ENCODE results near the gene OAS1. TPM values are rescaled to one million over a fixed set of nuclear protein-coding genes. Genes with fewer than 3 reads are reported as not detected.

Gene OAS1
- total RNA-seq (2022) (1.3 and 1.5 TPM in 2 replicates), Bru-seq, nascent RNA (percentile 25 among the genes with signal in this experiment), BruChase-seq, experiment 1, labeled RNA remaining after a 6-hour chase (percentile 26 among the genes with signal in this experiment), BruChase-seq, experiment 2, labeled RNA remaining after a 2-hour chase (percentile 25 among the genes with signal in this experiment)
- long read RNA-seq, transcript OAS1-201 (6 exons, 1,816 nt) = major isoform, 6 of 11 reads
- long read RNA-seq, partial matches to known transcripts = 0 of 11 reads
- long read RNA-seq, other reads (novel, unspliced or antisense) = 2 of 11 reads

DNA sequence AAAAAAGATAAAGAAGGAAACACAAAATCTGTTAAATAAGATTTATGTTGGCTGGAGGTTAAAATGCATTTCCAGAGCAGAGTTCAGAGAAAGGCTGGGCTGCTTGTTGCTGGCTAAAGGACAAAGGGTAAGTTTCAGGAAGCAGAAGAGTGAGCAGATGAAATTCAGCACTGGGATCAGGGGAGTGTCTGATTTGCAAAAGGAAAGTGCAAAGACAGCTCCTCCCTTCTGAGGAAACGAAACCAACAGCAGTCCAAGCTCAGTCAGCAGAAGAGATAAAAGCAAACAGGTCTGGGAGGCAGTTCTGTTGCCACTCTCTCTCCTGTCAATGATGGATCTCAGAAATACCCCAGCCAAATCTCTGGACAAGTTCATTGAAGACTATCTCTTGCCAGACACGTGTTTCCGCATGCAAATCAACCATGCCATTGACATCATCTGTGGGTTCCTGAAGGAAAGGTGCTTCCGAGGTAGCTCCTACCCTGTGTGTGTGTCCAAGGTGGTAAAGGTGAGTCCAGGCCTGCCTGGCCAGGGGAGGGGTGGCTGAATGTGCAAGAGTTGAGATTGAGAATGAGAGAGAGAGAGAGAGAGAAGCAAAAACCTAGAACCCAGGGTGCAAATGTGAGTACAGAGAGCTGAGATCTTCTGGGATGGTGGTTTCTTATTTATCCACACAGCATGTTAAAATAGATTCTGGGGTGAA lies at the start of gene OAS1:
OAS1 (plus strand) TSS at position 251 of the 703 bp plus-strand sequence; CDS start at position 329, 78 bp downstream.
- H3K27ac Mint-ChIP-seq (ENCODE audit: low read depth, unreplicated experiment) = peak within 1 kb of the TSS; percentile 72

DNA sequence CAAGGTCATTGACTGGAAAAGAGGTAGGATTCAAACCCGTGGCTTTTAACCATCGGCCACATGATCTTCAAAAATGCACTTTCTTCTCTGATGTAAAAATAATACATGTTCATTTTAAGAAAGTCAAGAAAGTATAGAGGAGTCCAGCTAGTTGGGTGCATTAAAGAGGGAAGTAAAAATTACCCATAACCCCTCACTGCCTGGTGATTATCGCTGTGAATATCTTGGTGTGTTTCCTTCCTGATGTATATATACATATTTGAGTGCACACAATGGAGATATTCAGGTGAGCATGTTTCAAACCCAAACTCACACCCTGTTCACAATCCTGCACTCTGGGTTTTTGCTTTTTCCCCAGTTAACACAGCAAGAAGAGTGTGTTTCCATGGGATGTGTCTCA lies 47.5 kb upstream of the OAS1 start:
- no peak for DNase-seq (ENCODE audit: unreplicated experiment)
- Mint-ChIP-seq H3K36me3 (ENCODE audit: insufficient read depth, unreplicated experiment) (no peaks in the 10 kb centered on the region), H3K4me3 (ENCODE audit: unreplicated experiment) (no peak overlapping the region), H3K27ac (ENCODE audit: low read depth, unreplicated experiment) (no peak overlapping the region), H3K9me3 (ENCODE audit: unreplicated experiment) (no peaks in the 10 kb centered on the region), H3K27me3 (ENCODE audit: insufficient read depth, unreplicated experiment) (peaks cover 70% of the 10 kb centered on the region), H3K4me1 (ENCODE audit: insufficient read depth, unreplicated experiment) (no peaks in the 10 kb centered on the region)
- CTCF ChIA-PET = no interaction called here
- no TSS peak for BruUV-seq (replicated peaks)
- TF ChIP-seq, protein P1, sequence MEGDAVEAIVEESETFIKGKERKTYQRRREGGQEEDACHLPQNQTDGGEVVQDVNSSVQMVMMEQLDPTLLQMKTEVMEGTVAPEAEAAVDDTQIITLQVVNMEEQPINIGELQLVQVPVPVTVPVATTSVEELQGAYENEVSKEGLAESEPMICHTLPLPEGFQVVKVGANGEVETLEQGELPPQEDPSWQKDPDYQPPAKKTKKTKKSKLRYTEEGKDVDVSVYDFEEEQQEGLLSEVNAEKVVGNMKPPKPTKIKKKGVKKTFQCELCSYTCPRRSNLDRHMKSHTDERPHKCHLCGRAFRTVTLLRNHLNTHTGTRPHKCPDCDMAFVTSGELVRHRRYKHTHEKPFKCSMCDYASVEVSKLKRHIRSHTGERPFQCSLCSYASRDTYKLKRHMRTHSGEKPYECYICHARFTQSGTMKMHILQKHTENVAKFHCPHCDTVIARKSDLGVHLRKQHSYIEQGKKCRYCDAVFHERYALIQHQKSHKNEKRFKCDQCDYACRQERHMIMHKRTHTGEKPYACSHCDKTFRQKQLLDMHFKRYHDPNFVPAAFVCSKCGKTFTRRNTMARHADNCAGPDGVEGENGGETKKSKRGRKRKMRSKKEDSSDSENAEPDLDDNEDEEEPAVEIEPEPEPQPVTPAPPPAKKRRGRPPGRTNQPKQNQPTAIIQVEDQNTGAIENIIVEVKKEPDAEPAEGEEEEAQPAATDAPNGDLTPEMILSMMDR (IDR thresholded peaks at IDR 0.05; ENCODE audit: unreplicated experiment) = no peak
- POLR2A ChIA-PET = interaction anchor here (0.6 kb wide), 1 partner anchor 59 kb away, joined by 4 read pairs; no protein-coding TSS in a partner anchor
- intact Hi-C loops (cut with micrococcal nuclease) = no loop called here

More for the DNA sequence above, at the start of gene OAS1:
- H3K36me3 Mint-ChIP-seq (ENCODE audit: insufficient read depth, unreplicated experiment) = no peaks in the 10 kb centered on the region
- H3K4me3 Mint-ChIP-seq (ENCODE audit: unreplicated experiment) = peak within 1 kb of the TSS; percentile 73
- intact Hi-C loops (cut with micrococcal nuclease) = loop anchor here (10.0 kb wide), 1 partner anchor 248 kb away; no protein-coding TSS in a partner anchor
- CTCF ChIA-PET = interaction anchor here (0.7 to 2.9 kb wide), 6 partner anchors 12 to 267 kb away, joined by 3 to 8 read pairs (median 6); partner anchors contain the start of gene OAS3
- TF ChIP-seq, protein P1 (IDR thresholded peaks at IDR 0.05; ENCODE audit: unreplicated experiment) = no peak
- peaks cover 44% of the 10 kb centered on the region for H3K4me1 Mint-ChIP-seq (ENCODE audit: insufficient read depth, unreplicated experiment)
- H3K27me3 Mint-ChIP-seq (ENCODE audit: insufficient read depth, unreplicated experiment) = no peaks in the 10 kb centered on the region
- POLR2A ChIA-PET = interaction anchor here (1.0 to 6.1 kb wide), 7 partner anchors 9 to 315 kb away, joined by 3 to 74 read pairs (median 3); partner anchors contain the start of gene OAS3
- no TSS peak for BruUV-seq (replicated peaks)
- DNase-seq (ENCODE audit: unreplicated experiment) = peak; percentile 74
- peaks cover 6% of the 10 kb centered on the region for H3K9me3 Mint-ChIP-seq (ENCODE audit: unreplicated experiment)

DNA sequence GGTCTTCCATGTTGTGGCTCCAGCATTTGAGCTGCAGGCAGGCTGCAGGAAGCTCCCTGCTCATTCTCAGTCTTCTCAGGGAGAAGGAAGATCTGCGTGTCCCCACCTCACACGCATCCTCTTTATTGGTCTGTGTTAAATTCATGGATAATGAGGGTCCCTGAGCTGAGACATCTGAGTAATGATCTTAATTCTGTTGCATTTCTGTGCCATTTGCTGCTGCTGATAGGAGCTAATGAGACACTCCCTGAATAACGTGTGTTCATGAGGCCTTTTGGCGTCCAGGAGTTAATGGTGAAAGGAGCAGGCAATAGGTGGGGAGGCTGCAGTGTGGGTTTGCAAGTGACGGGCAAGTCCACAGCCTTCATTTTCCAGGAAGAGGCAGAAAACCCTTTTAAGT lies 46.6 kb upstream of the OAS1 start:
- Mint-ChIP-seq H3K27me3 (ENCODE audit: insufficient read depth, unreplicated experiment) (peaks cover 74% of the 10 kb centered on the region), H3K9me3 (ENCODE audit: unreplicated experiment) (no peaks in the 10 kb centered on the region), H3K27ac (ENCODE audit: low read depth, unreplicated experiment) (no peak overlapping the region), H3K4me3 (ENCODE audit: unreplicated experiment) (no peak overlapping the region), H3K36me3 (ENCODE audit: insufficient read depth, unreplicated experiment) (no peaks in the 10 kb centered on the region), H3K4me1 (ENCODE audit: insufficient read depth, unreplicated experiment) (no peaks in the 10 kb centered on the region)
- ChIA-PET CTCF (no interaction called here), POLR2A (no interaction called here)
- no peak for DNase-seq (ENCODE audit: unreplicated experiment)
- intact Hi-C loops (cut with micrococcal nuclease) = no loop called here
- TF ChIP-seq, protein P1 (IDR thresholded peaks at IDR 0.05; ENCODE audit: unreplicated experiment) = no peak
- BruUV-seq (replicated peaks) = no TSS peak

DNA sequence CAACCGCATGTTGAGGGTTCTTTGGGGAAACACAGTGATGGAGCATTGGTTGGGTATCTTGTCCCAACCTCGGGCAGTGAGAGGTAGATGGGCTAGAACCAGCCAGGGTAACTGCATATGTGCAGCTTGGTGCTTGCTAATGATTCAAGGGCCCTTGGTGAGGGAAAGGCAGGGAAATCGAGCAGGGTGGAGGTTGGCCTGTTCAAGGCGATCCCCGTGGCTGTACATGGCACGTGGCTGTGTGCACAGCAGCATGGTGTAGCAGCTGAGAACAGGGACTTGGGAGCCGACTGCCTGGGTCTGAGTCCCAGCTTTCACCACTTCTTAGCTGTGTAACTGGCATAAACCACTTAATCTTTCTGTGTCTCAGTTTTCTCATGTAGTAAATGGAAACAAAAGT lies 45.5 kb upstream of the OAS1 start:
- TF ChIP-seq, protein P1 (IDR thresholded peaks at IDR 0.05; ENCODE audit: unreplicated experiment) = no peak
- peaks cover 67% of the 10 kb centered on the region for H3K27me3 Mint-ChIP-seq (ENCODE audit: insufficient read depth, unreplicated experiment)
- CTCF ChIA-PET = no interaction called here

More for the DNA sequence above, 45.5 kb upstream of the OAS1 start:
- Mint-ChIP-seq H3K9me3 (ENCODE audit: unreplicated experiment) (no peaks in the 10 kb centered on the region), H3K4me3 (ENCODE audit: unreplicated experiment) (no peak overlapping the region), H3K4me1 (ENCODE audit: insufficient read depth, unreplicated experiment) (no peaks in the 10 kb centered on the region), H3K27ac (ENCODE audit: low read depth, unreplicated experiment) (no peak overlapping the region), H3K36me3 (ENCODE audit: insufficient read depth, unreplicated experiment) (no peaks in the 10 kb centered on the region)
- no peak for DNase-seq (ENCODE audit: unreplicated experiment)
- no TSS peak for BruUV-seq (replicated peaks)
- intact Hi-C loops (cut with micrococcal nuclease) = no loop called here
- POLR2A ChIA-PET = no interaction called here

All from MCF 10A (cell line).